ENCODE results near the gene ADARB2. TPM values are rescaled to one million over a fixed set of nuclear protein-coding genes. Genes with fewer than 3 reads are reported as not detected.

The ADARB2 gene
- total and polyA plus RNA-seq, 4 donors, result 0.55 to 0.70 (median 0.59) TPM; not detected in 1

DNA sequence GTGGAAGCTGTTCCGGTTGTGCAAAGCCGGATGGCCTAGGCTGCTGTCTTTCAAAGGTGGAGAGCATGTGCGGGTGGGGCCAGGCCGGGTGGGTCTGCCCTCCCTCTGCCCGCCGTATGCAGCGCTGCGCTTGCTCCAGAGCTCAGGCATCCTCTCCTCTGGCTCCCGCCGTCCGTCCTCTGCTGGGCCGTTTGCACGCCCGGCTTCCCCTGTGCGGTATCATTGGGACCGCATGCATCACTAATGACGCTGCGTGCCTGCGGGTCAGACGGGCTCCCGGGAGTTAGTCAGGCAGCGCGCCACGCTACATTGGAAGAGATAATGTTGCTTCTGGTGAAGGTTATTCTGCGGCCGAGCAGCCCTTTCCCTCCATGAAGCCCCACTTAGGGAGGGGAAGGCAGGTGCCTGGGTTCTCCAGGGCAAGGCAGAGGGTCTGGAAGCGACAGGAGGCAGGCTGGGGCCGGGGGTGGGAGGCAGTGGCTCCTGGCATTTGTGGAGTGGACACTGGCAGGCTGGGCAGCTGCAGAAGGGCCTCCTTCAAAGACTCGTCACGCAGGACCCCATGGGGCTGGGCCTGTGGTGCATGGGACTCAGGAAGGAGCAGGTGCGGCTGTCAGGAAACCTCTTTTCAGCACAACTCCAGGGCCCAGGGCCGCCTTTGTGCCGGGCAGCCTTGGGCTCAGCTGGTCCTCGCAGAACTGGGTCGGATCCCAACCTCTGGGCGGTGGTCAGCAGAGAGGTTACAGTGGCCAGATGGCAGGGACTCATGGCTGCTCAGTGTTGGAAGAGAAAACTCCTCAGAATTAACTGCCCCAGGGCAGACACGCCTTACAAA, 362.6 kb downstream of the ADARB2 start:
- Histone ChIP-seq H3K4me3 (ENCODE audit: low read depth in 1 of 3, low read length in 3 of 3) (no peak overlapping the region), H3K27ac (ENCODE audit: low read depth in 1 of 2, low read length in 2 of 2) (no peak overlapping the region), H3K36me3 (ENCODE audit: control insufficient read depth in 4 of 4, insufficient read depth in 3 of 4, low read depth in 1 of 4, low read length in 3 of 4) (no peaks in the 10 kb centered on the region), H3K27me3 (ENCODE audit: control insufficient read depth in 4 of 4, insufficient read depth in 4 of 4, low read length in 3 of 4) (peaks cover 0 to 5% (median 2%) of the 10 kb centered on the region in 4 donors), H3K9me3 (ENCODE audit: control insufficient read depth in 4 of 4, low read length in 3 of 4) (no peaks in the 10 kb centered on the region), H3K4me1 (ENCODE audit: control insufficient read depth in 4 of 4, insufficient read depth in 4 of 4, low read length in 3 of 4) (peaks cover 0 to 5% (median under 1%) of the 10 kb centered on the region in 4 donors), H3K9ac (ENCODE audit: low read depth in 1 of 2, low read length in 2 of 2) (no peak overlapping the region)
- peak; percentile 26 for DNase-seq (ENCODE audit: low spot score)
- TF ChIP-seq, protein P1, sequence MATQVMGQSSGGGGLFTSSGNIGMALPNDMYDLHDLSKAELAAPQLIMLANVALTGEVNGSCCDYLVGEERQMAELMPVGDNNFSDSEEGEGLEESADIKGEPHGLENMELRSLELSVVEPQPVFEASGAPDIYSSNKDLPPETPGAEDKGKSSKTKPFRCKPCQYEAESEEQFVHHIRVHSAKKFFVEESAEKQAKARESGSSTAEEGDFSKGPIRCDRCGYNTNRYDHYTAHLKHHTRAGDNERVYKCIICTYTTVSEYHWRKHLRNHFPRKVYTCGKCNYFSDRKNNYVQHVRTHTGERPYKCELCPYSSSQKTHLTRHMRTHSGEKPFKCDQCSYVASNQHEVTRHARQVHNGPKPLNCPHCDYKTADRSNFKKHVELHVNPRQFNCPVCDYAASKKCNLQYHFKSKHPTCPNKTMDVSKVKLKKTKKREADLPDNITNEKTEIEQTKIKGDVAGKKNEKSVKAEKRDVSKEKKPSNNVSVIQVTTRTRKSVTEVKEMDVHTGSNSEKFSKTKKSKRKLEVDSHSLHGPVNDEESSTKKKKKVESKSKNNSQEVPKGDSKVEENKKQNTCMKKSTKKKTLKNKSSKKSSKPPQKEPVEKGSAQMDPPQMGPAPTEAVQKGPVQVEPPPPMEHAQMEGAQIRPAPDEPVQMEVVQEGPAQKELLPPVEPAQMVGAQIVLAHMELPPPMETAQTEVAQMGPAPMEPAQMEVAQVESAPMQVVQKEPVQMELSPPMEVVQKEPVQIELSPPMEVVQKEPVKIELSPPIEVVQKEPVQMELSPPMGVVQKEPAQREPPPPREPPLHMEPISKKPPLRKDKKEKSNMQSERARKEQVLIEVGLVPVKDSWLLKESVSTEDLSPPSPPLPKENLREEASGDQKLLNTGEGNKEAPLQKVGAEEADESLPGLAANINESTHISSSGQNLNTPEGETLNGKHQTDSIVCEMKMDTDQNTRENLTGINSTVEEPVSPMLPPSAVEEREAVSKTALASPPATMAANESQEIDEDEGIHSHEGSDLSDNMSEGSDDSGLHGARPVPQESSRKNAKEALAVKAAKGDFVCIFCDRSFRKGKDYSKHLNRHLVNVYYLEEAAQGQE (IDR thresholded peaks at IDR 0.05), result no peak
- TF ChIP-seq, protein P2, sequence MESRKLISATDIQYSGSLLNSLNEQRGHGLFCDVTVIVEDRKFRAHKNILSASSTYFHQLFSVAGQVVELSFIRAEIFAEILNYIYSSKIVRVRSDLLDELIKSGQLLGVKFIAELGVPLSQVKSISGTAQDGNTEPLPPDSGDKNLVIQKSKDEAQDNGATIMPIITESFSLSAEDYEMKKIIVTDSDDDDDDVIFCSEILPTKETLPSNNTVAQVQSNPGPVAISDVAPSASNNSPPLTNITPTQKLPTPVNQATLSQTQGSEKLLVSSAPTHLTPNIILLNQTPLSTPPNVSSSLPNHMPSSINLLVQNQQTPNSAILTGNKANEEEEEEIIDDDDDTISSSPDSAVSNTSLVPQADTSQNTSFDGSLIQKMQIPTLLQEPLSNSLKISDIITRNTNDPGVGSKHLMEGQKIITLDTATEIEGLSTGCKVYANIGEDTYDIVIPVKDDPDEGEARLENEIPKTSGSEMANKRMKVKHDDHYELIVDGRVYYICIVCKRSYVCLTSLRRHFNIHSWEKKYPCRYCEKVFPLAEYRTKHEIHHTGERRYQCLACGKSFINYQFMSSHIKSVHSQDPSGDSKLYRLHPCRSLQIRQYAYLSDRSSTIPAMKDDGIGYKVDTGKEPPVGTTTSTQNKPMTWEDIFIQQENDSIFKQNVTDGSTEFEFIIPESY (IDR thresholded peaks at IDR 0.05), result no peak
- no peak for TF ChIP-seq YY1 (IDR thresholded peaks at IDR 0.05)
- TF ChIP-seq EGR1 (IDR thresholded peaks at IDR 0.05; ENCODE audit: low read depth in 2 of 2), result no peak
- TF ChIP-seq SP1 (IDR thresholded peaks at IDR 0.05), result no peak
- TF ChIP-seq NR2F2 (IDR thresholded peaks at IDR 0.05), result no peak
- TF ChIP-seq, protein P3, sequence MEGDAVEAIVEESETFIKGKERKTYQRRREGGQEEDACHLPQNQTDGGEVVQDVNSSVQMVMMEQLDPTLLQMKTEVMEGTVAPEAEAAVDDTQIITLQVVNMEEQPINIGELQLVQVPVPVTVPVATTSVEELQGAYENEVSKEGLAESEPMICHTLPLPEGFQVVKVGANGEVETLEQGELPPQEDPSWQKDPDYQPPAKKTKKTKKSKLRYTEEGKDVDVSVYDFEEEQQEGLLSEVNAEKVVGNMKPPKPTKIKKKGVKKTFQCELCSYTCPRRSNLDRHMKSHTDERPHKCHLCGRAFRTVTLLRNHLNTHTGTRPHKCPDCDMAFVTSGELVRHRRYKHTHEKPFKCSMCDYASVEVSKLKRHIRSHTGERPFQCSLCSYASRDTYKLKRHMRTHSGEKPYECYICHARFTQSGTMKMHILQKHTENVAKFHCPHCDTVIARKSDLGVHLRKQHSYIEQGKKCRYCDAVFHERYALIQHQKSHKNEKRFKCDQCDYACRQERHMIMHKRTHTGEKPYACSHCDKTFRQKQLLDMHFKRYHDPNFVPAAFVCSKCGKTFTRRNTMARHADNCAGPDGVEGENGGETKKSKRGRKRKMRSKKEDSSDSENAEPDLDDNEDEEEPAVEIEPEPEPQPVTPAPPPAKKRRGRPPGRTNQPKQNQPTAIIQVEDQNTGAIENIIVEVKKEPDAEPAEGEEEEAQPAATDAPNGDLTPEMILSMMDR (IDR thresholded peaks at IDR 0.05; ENCODE audit: low read depth, low read length, missing input control), result no peak
- TF ChIP-seq TAF1 (conservative IDR thresholded peaks at IDR 0.05), result no peak
- 87% methylated on average over 37 of the region's 37 CpGs for WGBS

DNA sequence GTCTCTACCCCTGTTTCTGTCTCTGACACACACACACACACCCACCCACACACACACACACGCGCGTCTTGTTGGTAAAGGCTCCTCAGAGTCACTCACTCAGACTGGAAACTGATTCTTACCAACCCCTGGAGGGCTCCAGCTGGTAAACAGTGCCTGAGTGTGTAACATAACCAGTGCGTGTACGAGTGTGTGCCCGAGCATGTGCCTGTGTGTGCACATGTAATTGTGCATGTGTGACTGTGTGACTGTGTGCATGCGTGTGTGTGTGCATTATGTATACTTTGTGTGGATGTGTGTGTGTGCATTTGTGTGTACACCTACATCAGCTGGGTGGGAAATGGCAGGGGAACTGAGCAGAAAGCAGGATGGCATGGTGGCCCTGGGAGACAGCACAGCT, 364.0 kb downstream of the ADARB2 start:
- Histone ChIP-seq H3K9me3 (ENCODE audit: control insufficient read depth in 4 of 4, low read length in 3 of 4) (no peaks in the 10 kb centered on the region), H3K27me3 (ENCODE audit: control insufficient read depth in 4 of 4, insufficient read depth in 4 of 4, low read length in 3 of 4) (peaks cover 0 to 2% (median 0%) of the 10 kb centered on the region in 4 donors), H3K36me3 (ENCODE audit: control insufficient read depth in 4 of 4, insufficient read depth in 3 of 4, low read depth in 1 of 4, low read length in 3 of 4) (no peaks in the 10 kb centered on the region), H3K27ac (ENCODE audit: low read depth in 1 of 2, low read length in 2 of 2) (no peak overlapping the region), H3K4me3 (ENCODE audit: low read depth in 1 of 3, low read length in 3 of 3) (no peak overlapping the region), H3K4me1 (ENCODE audit: control insufficient read depth in 4 of 4, insufficient read depth in 4 of 4, low read length in 3 of 4) (peaks cover 0 to 5% (median under 1%) of the 10 kb centered on the region in 4 donors), H3K9ac (ENCODE audit: low read depth in 1 of 2, low read length in 2 of 2) (no peak overlapping the region)
- 91% methylated on average over 7 of the region's 7 CpGs for WGBS
- TF ChIP-seq, protein P3 (IDR thresholded peaks at IDR 0.05; ENCODE audit: low read depth, low read length, missing input control), result no peak
- TF ChIP-seq, protein P4, sequence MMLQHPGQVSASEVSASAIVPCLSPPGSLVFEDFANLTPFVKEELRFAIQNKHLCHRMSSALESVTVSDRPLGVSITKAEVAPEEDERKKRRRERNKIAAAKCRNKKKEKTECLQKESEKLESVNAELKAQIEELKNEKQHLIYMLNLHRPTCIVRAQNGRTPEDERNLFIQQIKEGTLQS (IDR thresholded peaks at IDR 0.05), result no peak
- TF ChIP-seq GABPA (IDR thresholded peaks at IDR 0.05 in 1 of 2, conservative IDR thresholded peaks at IDR 0.05 in 1 of 2) (no peak), FOXA2 (IDR thresholded peaks at IDR 0.05) (no peak), NR2F2 (IDR thresholded peaks at IDR 0.05) (no peak), EGR1 (IDR thresholded peaks at IDR 0.05; ENCODE audit: low read depth in 2 of 2) (no peak), TAF1 (conservative IDR thresholded peaks at IDR 0.05) (no peak), RAD21 (IDR thresholded peaks at IDR 0.05) (no peak), SP1 (IDR thresholded peaks at IDR 0.05) (no peak), JUND (IDR thresholded peaks at IDR 0.05) (no peak), RXRA (IDR thresholded peaks at IDR 0.05) (no peak), FOXA1 (IDR thresholded peaks at IDR 0.05) (no peak)
- TF ChIP-seq, protein P5, sequence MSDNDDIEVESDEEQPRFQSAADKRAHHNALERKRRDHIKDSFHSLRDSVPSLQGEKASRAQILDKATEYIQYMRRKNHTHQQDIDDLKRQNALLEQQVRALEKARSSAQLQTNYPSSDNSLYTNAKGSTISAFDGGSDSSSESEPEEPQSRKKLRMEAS (IDR thresholded peaks at IDR 0.05), result no peak
- TF ChIP-seq, protein P2 (IDR thresholded peaks at IDR 0.05), result no peak
- peak; percentile 28 for DNase-seq (ENCODE audit: low spot score)
